T-helper 1 cell treated with Interleukin-12 subunit alpha and Interleukin-12 subunit beta and Interleukin-4 antibody, amounts not matched to agents 30 ng/mL and 1 ng/mL, for 36 hours (primary cell): Measurements from ENCODE around the gene TAAR6. TPM values are rescaled to one million over a fixed set of nuclear protein-coding genes. Genes with fewer than 3 reads are reported as not detected.
"Not testable (repeated sequence)": the region's sequence is repeated elsewhere in the genome, so short reads cannot be mapped to it uniquely, and the experiment has no call there.

ENCODE experiments used
- intact Hi-C: fragments of 100-400 bp; cut with micrococcal nuclease; formaldehyde crosslinking; loops from one replicate; pipeline ENCODE4 v1.15.1; 2024
- total RNA-seq: library from RNA; stranded (reverse); gene quantifications from 2 replicates; pipeline ENCODE4 v1.2.3, GENCODE V29; 2022

TAAR6 gene, protein sequence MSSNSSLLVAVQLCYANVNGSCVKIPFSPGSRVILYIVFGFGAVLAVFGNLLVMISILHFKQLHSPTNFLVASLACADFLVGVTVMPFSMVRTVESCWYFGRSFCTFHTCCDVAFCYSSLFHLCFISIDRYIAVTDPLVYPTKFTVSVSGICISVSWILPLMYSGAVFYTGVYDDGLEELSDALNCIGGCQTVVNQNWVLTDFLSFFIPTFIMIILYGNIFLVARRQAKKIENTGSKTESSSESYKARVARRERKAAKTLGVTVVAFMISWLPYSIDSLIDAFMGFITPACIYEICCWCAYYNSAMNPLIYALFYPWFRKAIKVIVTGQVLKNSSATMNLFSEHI
- total RNA-seq, result not detected in 2 replicates

GRCh38 chr6:132570221-132570777 is at the start of gene TAAR6:
TAAR6 (plus strand) TSS chr6:132570322; CDS start chr6:132570322, 0 bp downstream.
- intact Hi-C loops, result no loop called here

DNA sequence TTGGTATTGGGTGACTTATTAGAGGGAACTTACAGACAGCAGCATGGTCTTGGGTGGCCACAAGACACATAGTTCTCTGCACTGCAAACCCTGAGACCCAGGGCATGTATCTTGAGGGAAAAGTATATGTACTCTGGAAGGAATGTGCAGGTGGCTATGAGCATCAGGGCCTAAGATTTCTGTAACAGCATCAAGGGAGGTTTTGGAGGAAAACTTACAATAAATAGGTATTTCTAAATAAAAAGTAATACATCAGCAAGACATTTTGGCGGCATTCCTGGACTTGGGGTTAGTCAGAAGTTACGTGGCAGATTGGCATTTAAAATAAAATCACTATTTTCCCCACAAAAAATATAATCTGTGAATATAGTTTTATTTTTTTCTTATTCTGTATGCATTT is 49.2 kb upstream of the TAAR6 start:
- intact Hi-C loops, result no loop called here

DNA sequence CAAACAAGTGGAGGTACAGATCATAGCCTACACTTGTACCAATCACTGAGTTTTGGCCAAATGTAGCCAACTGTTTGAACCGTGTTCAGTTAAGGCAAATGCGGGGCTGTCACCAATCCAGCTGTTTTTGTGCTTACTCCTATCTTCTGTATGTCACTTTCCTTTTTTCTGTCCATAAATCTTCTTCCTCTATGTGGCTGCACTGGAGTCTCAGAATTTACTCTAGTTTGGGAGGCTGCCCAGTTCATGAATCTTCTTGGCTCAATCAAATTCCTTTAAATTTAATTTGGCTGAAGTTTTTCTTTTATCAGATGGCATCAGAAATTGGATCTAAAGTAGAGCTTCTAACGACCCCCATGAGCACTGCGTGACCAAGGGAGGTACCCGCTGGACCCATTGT is 45.5 kb upstream of the TAAR6 start:
- intact Hi-C loops, result no loop called here

DNA sequence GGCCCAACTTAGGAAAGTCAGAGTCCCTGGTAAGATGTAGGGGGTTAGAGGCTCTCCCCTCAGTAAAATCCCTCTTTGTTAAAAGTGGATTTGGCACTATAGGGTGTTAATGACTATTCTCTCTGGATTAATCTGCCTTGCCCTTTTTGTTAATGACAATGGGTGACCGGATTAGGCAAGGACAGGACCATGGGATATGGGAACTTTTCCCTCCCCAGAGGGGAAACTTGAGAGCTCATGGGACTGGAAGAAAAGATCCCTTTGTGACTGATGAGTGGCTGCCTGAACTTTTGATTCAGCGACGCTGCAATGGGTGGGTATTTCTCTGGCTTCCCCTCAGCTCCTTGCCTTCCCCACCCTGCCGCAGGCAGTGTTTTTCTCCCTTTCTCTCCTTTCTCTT is 44.3 kb upstream of the TAAR6 start:
- intact Hi-C loops, result no loop called here

DNA sequence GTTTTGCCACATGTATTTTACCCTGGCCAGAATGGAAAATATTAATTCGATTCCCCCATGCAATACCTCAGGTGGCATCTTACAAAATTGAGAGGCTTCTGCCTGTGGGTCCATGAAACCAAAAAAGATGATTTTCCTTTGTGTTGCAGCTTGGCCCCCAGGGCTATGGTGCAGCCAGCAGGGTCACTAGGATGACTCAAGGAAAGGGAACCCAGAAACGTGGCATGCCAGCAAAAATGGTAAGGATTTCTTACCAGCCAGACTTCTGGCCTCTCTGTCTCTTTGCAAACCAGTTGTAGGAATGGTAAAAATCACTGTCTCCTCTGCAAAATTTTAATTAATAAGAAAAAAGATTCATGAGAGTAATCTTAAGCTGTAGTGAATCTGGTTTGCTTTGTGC is 43.7 kb upstream of the TAAR6 start:
- intact Hi-C loops, result no loop called here

- intact Hi-C loops, result no loop called here
These were observed 42.3 kb upstream of the TAAR6 start for GRCh38 chr6:132527791-132528190.

- intact Hi-C loops, result loop anchor here (1.0 to 2.0 kb wide), 12 partner anchors 17 to 1391 kb away; partner anchors contain the start of gene STX7
These were observed 39.7 kb upstream of the TAAR6 start for GRCh38 chr6:132530293-132530974.

GRCh38 chr6:132534546-132534945 is 35.6 kb upstream of the TAAR6 start:
- intact Hi-C loops, result not testable (repeated sequence)

DNA sequence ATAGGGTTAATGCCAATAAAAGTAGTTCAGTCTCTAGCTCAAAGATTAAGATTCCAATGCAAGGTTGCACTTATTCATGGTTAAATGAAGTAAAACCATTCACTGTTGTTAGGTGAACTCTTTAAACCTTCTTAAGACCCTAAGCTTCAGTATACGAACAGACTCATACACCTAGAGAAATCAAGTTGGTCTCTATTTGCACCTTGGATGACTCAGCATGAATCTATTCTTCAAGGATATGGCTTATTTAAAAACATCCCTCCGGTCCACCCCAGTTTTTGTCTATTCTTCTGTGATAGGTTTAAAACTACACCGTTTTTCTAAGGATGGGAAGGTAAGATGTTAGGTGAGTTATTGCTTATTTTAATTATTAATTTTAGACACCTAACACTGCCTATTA is 33.0 kb upstream of the TAAR6 start:
- intact Hi-C loops, result no loop called here

- intact Hi-C loops, result no loop called here
These were observed 32.1 kb upstream of the TAAR6 start, which contains the start of gene TAAR9 for GRCh38 chr6:132537977-132538376. TAAR9 (plus strand) TSS chr6:132538277; CDS start chr6:132538290, 13 bp downstream.

DNA sequence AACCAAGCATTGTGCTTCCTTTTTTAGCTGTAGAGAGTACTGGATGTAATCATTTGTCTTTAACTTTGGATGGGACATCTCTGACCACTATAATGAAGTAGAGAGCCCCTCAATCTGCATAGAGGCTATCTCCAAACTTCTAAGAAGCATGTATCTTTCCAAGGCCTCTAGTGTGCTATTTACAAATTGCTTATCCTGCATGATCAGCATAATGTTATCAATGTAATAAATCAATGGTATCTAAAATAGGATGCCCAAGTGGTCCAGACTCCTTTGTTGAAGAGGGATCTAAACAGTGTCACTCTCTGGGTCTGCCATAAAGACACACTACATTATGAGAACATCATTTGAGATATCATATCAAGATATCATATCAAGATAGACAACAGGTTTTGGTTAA is 25.3 kb upstream of the TAAR6 start:
- intact Hi-C loops, result no loop called here

DNA sequence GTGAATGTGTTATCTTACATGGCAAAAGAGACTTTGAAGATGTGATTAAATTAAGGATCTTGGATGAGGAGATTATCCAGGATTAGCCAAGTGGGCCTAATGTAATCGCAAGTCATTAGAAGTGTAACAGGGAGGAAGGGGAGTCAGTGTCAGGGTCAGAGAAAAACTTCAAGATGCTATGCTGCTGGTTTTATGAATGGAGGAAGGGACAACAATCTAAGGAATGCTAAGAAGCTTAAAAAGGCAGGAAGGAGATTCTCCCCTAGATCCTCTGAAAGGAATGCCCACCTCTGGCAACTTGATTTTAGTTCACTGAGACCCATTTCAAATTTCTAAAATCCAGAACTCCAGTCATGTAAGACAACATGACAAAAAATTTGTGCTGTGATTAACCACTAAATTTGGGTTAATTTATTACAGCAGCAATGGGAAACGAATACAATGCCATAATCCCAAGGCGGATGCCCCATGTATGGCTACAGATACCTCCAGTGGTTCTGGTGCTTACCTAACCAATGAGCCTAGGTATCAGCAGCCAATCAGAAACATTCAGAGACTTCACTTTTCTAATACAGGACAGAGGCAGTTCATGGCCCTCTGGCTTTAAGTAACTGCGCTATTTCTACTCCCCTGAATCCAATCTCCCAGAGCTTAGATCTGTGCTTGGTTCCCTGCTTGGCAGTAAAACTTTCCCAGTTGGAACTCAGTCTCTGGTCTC is 21.2 kb upstream of the TAAR6 start:
- intact Hi-C loops, result no loop called here

DNA sequence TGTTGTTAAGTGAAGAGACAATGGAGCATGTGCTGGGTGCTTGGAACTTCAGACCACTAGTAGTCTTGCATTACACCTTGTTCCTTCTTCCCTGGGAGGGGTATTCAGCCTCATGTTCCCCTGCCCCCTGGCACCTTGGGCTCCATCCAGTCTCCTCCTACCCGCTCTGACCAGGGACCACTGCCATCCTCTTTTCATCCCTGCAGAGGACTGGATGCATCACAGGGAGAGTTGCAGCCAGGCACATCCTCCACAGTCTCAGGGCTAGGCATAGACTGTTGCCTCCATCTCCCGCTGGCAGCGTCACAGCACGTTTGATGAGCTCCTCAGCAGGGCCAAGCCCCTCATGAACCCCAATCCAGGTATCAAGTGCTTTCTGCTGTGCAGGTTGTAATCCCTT is 18.9 kb upstream of the TAAR6 start:
- intact Hi-C loops, result no loop called here

DNA sequence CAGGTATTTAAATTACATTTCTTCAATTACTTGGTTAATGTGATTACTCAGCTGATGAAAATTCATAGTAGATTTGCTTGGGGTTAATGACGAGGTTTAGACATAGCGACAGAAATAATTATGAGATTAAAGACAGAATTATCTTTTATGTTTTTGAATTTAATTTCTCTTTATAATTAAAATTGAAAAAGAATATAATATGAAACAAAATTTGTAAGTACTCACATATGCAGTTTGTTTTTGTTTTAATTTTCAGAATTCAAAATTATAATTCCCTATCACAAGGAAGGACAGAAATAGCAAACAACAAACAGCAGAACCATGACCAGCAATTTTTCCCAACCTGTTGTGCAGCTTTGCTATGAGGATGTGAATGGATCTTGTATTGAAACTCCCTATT is 17.8 kb upstream of the TAAR6 start, which contains the start of gene TAAR8:
Gene TAAR8 (plus strand): TSS at position 301 of the 400 bp plus-strand sequence. CDS start 21 bp downstream, at position 322.
- intact Hi-C loops, result no loop called here

GRCh38 chr6:132560087-132560486 is 10.0 kb upstream of the TAAR6 start:
- intact Hi-C loops, result not testable (repeated sequence)

DNA sequence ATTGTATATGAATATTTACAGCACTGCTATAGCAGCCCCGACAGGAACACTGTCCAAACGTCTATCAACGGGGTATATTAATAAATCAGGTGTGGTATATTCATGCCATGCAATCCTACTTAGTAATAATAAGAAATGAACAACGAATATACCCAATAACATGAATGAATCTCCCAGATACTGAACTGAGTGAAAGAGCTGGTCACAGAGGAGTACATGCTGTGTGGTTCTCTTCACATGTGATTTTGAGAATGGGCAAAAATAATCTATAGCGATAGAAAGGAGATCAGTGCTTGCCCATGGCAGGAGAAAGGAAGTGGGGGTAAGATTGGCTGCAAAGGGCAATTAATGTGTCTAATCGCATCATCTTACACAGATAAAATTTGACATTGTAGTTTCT is 3.7 kb upstream of the TAAR6 start:
- intact Hi-C loops, result no loop called here

DNA sequence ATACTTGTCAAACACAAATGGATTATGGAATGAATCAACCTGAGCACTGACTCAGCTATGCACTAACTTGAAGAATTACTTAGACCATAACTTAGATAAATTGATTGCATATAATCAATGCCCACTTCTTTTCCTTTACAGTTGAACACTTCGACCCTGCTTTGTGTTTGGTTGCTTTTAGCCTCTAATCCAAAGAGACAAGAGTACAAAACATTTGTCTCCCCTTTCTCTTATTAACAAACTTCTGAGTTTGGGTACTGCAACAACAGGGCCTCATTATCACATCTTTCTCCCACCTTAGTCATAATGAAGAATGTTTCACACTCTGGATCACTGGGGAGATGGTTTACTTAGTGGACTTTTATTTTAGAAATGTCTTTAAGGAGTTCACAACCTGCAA is 2.6 kb upstream of the TAAR6 start:
- intact Hi-C loops, result no loop called here

DNA sequence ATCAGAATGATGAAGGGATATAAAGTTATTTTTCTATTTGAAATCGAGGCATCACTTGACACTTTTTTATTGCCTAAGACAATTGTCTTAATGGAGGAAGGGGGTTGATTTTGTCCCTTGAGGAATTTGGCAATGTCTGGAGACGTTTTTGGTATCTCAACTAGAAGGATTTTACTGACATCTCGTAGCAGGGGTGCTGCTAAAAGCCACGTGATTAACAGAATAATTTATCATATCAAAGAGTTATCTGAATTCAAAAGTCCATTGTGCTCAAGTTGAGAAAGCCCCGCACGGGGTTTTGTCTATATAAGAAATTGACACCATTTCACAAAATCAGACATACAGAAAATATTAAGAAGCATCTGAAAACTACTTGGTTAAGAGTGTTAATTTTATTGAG is 1.5 kb upstream of the TAAR6 start:
- intact Hi-C loops, result no loop called here

GRCh38 chr6:132569170-132569569 is 952 bp upstream of the TAAR6 start:
- intact Hi-C loops, result no loop called here

- intact Hi-C loops, result no loop called here
These were observed 1.7 kb downstream of the TAAR6 start for GRCh38 chr6:132571774-132572173.

DNA sequence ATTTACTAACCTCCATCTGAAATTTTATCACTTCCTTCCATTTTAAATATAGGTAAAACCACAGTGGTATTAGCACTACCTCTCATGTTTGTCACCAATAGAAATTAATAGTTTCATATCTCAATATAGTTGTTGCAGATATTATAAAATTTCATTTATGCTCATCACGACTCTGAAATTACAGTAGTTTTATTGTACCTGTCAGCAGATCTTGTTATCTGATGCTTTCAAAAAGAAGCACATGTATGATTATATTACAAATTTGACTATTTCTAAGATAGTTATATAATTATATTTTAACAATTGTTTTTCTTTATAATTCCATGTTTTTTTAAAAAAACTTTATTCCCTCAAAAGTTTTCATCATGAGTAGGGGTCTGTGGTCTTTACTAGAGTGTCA is 14.6 kb downstream of the TAAR6 start:
- intact Hi-C loops, result no loop called here

DNA sequence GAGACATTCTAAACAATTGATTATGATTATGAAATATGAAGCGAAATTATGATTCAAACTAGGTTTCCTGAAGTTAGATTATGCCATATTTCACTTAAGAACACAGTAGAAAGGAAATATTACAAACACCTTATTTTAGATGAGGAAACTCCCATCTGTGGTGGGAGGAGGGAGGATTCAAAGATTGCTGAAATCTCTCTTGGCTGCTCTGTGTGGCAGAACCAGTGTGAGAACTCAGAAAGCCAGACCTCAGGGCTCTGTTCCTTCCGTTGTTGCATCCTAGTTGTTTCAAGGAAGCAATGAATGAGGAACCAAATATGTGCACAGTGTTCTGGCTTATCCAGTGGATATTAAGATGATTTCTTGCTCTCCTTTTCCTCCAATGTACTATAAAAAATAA is 17.3 kb downstream of the TAAR6 start:
- intact Hi-C loops, result no loop called here
